HepG2 (cell line): ENCODE data around the gene MCM10. TPM values are rescaled to one million over a fixed set of nuclear protein-coding genes. Genes with fewer than 3 reads are reported as not detected.
A peak's percentile ranks its signal among the peaks of the same experiment; 100 is the strongest.

Source experiments
- DMAP1 ChIP-seq: IDR thresholded peaks from 2 replicates; pipeline ENCODE4 v1.6.1; 2016
- ELF1 ChIP-seq: sonication (generic); formaldehyde crosslinking; IDR thresholded peaks from 2 replicates; pipeline ENCODE4 v1.4.0; 2020; ENCODE audit warnings: missing genetic modification reagents
- FOXP4 ChIP-seq: sonication (generic); formaldehyde crosslinking; IDR thresholded peaks from 2 replicates; pipeline ENCODE4 v1.4.0; 2020; ENCODE audit warnings: missing genetic modification reagents
- GLI4 ChIP-seq: sonication (generic); formaldehyde crosslinking; IDR thresholded peaks from 2 replicates; pipeline ENCODE4 v1.5.1; 2020; ENCODE audit warnings: missing genetic modification reagents, mild to moderate bottlenecking, moderate library complexity, borderline replicate concordance
- GMEB1 ChIP-seq: sonication (generic); formaldehyde crosslinking; IDR thresholded peaks from 2 replicates; pipeline ENCODE4 v1.5.1; 2020; ENCODE audit warnings: missing genetic modification reagents, mild to moderate bottlenecking, borderline replicate concordance
- HDAC2 ChIP-seq: sonication (generic); formaldehyde crosslinking; IDR thresholded peaks from 2 replicates; pipeline ENCODE4 v1.4.0; 2020; ENCODE audit warnings: missing genetic modification reagents
- KMT2A ChIP-seq: sonication (generic); formaldehyde crosslinking; IDR thresholded peaks from 2 replicates; pipeline ENCODE4 v1.4.0; 2020; ENCODE audit warnings: missing genetic modification reagents
- MIXL1 ChIP-seq: IDR thresholded peaks from 2 replicates; pipeline ENCODE4 v1.6.1; 2016
- PHF21A ChIP-seq: sonication (generic); formaldehyde crosslinking; IDR thresholded peaks from 2 replicates; pipeline ENCODE4 v1.5.0; 2020; ENCODE audit warnings: mild to moderate bottlenecking, missing genetic modification reagents
- SP2 ChIP-seq: sonication (generic); formaldehyde crosslinking; IDR thresholded peaks from 2 replicates; pipeline ENCODE4 v1.5.1; 2020; ENCODE audit warnings: mild to moderate bottlenecking, missing genetic modification reagents
- SPEN ChIP-seq: sonication (generic); formaldehyde crosslinking; IDR thresholded peaks from 2 replicates; pipeline ENCODE4 v1.5.1; 2020; ENCODE audit warnings: low read depth, mild to moderate bottlenecking, missing genetic modification reagents
- ZFP82 ChIP-seq: sonication (generic); formaldehyde crosslinking; IDR thresholded peaks from 2 replicates; pipeline ENCODE4 v1.5.1; 2020; ENCODE audit warnings: mild to moderate bottlenecking, missing genetic modification reagents, borderline replicate concordance
- ZFX ChIP-seq: sonication (generic); formaldehyde crosslinking; IDR thresholded peaks from 2 replicates; pipeline ENCODE4 v1.4.0; 2020; ENCODE audit warnings: mild to moderate bottlenecking, low read depth, missing genetic modification reagents, moderate library complexity
- ZNF678 ChIP-seq: sonication (generic); formaldehyde crosslinking; IDR thresholded peaks from 2 replicates; pipeline ENCODE4 v1.4.0; 2020; ENCODE audit warnings: mild to moderate bottlenecking, missing genetic modification reagents
- polyA plus RNA-seq, 8 experiments: library from polyadenylated mRNA; depleted of rRNA in 3 of 8; stranded (reverse) in 7 of 8; unstranded in 1 of 8; fragments of >200 nt; fragmentation: Illumina TruSeq in 4 of 8; extraction: Trizol in 4 of 8; gene quantifications; 2 replicates each; pipeline versions ENCODE4 v1.2.1 to v1.2.3, GENCODE V29; 2011 to 2016; ENCODE audit warnings: low read depth in 4 of 8, missing spikeins in 1 of 8, mixed read lengths in 1 of 8; ENCODE audit not compliant: insufficient read depth in 1 of 8
- total RNA-seq, 5 experiments: library from RNA; depleted of rRNA; stranded (reverse); fragments of >200 nt; fragmentation: Illumina TruSeq; extraction: Trizol; gene quantifications; 2 replicates each; pipeline ENCODE4 v1.2.3, GENCODE V29; 2016; ENCODE audit warnings: low read depth in 1 of 5
- TF ChIP-seq, protein P1 (sequence below): sonication (generic); formaldehyde crosslinking; IDR thresholded peaks from 2 replicates; pipeline ENCODE4 v1.4.0; 2020; ENCODE audit warnings: mild to moderate bottlenecking, missing genetic modification reagents
- TF ChIP-seq, protein P2 (sequence below), 2 experiments: sonication (generic) in 1 of 2; formaldehyde crosslinking in 1 of 2; IDR thresholded peaks; 2 replicates each; pipeline versions ENCODE4 v1.6.1 to v1.9.0; 2014 to 2022; ENCODE audit warnings: antibody characterized with exemption in 1 of 2, borderline replicate concordance in 1 of 2, inconsistent platforms in 1 of 2, low read depth in 1 of 2, missing genetic modification reagents in 1 of 2
- TF ChIP-seq, protein P3 (sequence below): IDR thresholded peaks from 2 replicates; pipeline ENCODE4 v1.6.1; 2016

The MCM10 gene
- total and polyA plus RNA-seq, 2 of the 13 experiments (the other 11 are each of a cell fraction or from before 2014, with no cell fraction given), result 2.8 to 31.3 TPM

- TF ChIP-seq HDAC2 (CRISPR knock-in tag) (peak; percentile 63; the same call in 1 of the 2 replicates), KMT2A (CRISPR knock-in tag) (peak; percentile 78; the same call in 1 of the 2 replicates), ZFP82 (CRISPR knock-in tag) (no peak), ELF1 (peak; percentile 75), ZNF678 (CRISPR knock-in tag) (no peak), ZFX (CRISPR knock-in tag) (peak; percentile 31; the same call in 1 of the 2 replicates), SP2 (CRISPR knock-in tag) (peak; percentile 82), FOXP4 (CRISPR knock-in tag) (peak; percentile 15; the same call in 1 of the 2 replicates), MIXL1 (CRISPR knock-in tag) (peak; percentile 21; the same call in 1 of the 2 replicates), GLI4 (CRISPR knock-in tag) (0 out of 2 replicates have a peak, but pooled peaks have one; percentile 61), SPEN (CRISPR knock-in tag) (peak; percentile 30; the same call in 1 of the 2 replicates), GMEB1 (CRISPR knock-in tag) (peak; percentile 99), PHF21A (CRISPR knock-in tag) (peak; percentile 58), DMAP1 (CRISPR knock-in tag) (peak; percentile 49; the same call in 1 of the 2 replicates)
- TF ChIP-seq, protein P1, sequence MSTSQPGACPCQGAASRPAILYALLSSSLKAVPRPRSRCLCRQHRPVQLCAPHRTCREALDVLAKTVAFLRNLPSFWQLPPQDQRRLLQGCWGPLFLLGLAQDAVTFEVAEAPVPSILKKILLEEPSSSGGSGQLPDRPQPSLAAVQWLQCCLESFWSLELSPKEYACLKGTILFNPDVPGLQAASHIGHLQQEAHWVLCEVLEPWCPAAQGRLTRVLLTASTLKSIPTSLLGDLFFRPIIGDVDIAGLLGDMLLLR (CRISPR knock-in tag), result no peak; the same call in 1 of the 2 replicates
- TF ChIP-seq, protein P2, sequence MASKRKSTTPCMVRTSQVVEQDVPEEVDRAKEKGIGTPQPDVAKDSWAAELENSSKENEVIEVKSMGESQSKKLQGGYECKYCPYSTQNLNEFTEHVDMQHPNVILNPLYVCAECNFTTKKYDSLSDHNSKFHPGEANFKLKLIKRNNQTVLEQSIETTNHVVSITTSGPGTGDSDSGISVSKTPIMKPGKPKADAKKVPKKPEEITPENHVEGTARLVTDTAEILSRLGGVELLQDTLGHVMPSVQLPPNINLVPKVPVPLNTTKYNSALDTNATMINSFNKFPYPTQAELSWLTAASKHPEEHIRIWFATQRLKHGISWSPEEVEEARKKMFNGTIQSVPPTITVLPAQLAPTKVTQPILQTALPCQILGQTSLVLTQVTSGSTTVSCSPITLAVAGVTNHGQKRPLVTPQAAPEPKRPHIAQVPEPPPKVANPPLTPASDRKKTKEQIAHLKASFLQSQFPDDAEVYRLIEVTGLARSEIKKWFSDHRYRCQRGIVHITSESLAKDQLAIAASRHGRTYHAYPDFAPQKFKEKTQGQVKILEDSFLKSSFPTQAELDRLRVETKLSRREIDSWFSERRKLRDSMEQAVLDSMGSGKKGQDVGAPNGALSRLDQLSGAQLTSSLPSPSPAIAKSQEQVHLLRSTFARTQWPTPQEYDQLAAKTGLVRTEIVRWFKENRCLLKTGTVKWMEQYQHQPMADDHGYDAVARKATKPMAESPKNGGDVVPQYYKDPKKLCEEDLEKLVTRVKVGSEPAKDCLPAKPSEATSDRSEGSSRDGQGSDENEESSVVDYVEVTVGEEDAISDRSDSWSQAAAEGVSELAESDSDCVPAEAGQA (IDR thresholded peaks at IDR 0.05; ENCODE audit: low read depth), result peak; percentile 94
- TF ChIP-seq, protein P2 (CRISPR knock-in tag; IDR thresholded peaks at IDR 0.05; ENCODE audit: borderline replicate concordance), result no peak
- TF ChIP-seq, protein P3, sequence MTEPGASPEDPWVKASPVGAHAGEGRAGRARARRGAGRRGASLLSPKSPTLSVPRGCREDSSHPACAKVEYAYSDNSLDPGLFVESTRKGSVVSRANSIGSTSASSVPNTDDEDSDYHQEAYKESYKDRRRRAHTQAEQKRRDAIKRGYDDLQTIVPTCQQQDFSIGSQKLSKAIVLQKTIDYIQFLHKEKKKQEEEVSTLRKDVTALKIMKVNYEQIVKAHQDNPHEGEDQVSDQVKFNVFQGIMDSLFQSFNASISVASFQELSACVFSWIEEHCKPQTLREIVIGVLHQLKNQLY (CRISPR knock-in tag), result no peak
Measured at GRCh38 chr10:13160934-13161856, at the start of gene MCM10 (continued).
